Measurements from ENCODE around the gene GSC2. TPM values are rescaled to one million over a fixed set of nuclear protein-coding genes. Genes with fewer than 3 reads are reported as not detected.

The GSC2 gene
- total and polyA plus RNA-seq, 2 of the 8 experiments (the other 6 are each of a cell fraction or from before 2014, with no cell fraction given), result 0.17 to 0.48 TPM

- no peak for TF ChIP-seq CTBP2 (IDR thresholded peaks at IDR 0.05; ENCODE audit: borderline replicate concordance, insufficient read depth, insufficient read length, low read length)
- TF ChIP-seq MAX (IDR thresholded peaks at IDR 0.05), result no peak
- no peak for TF ChIP-seq SRF (IDR thresholded peaks at IDR 0.05; ENCODE audit: low read depth, low read length)
- no peak for TF ChIP-seq RBBP5 (IDR thresholded peaks at IDR 0.05; ENCODE audit: borderline replicate concordance, low read depth, low read length)
- TF ChIP-seq RXRA (IDR thresholded peaks at IDR 0.05; ENCODE audit: insufficient read depth, low read depth, low read length), result no peak
- no peak for TF ChIP-seq MAFK (IDR thresholded peaks at IDR 0.05; ENCODE audit: low read depth, low read length)
- TF ChIP-seq RNF2 (IDR thresholded peaks at IDR 0.05; ENCODE audit: borderline replicate concordance, low read depth, low read length, missing control alignments, poor library complexity, severe bottlenecking), result no peak
- no peak for TF ChIP-seq HDAC6 (IDR thresholded peaks at IDR 0.05; ENCODE audit: low read depth, low read length)
- no peak for TF ChIP-seq ATF2 (IDR thresholded peaks at IDR 0.05; ENCODE audit: low read length)
- no peak for TF ChIP-seq EGR1 (IDR thresholded peaks at IDR 0.05; ENCODE audit: borderline replicate concordance, low read depth, low read length)
- no peak for TF ChIP-seq SUZ12 (IDR thresholded peaks at IDR 0.05; ENCODE audit: low read length)
These were observed 43.0 kb downstream of the GSC2 start (continued) for GRCh38 chr22:19106886-19107729.

Data from H1 (cell line).